ENCODE data around the gene NHSL2. TPM values are rescaled to one million over a fixed set of nuclear protein-coding genes. Genes with fewer than 3 reads are reported as not detected.

Gene NHSL2
- polyA plus RNA-seq, 1 of the 3 experiments (the other 2 are of a cell fraction): 0.61 TPM

DNA sequence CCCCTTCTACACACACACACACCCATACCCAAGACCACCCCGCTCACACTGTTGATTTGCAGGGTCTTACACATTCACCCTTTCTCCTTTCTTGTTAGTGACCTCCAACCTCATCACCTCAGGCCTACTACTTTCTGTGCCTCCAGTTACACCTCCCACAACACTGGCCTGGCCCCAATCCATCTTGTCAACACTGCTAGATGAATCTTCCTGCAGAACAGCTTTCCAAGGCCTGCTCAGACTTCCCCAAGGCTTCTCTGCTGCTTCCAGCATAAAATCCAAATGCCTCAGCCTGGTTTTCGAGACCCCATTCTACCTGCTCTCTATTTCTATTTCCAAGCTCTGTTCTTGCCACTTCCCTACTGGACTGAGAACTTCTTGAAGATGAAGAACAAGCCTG, 79.9 kb downstream of the NHSL2 start:
- no peak overlapping the region for H3K27ac ChIP-seq (ENCODE audit: low read depth in 2 of 2, low read length in 1 of 2)
- no peaks in the 10 kb centered on the region for H3K9me2 ChIP-seq
- no peaks in the 10 kb centered on the region for H3K36me3 ChIP-seq (replicated peaks in 1 of 2; ENCODE audit: control insufficient read depth in 1 of 2, insufficient read depth in 2 of 2, low read length in 1 of 2)
- no peaks in the 10 kb centered on the region for H3K4me1 ChIP-seq (ENCODE audit: control insufficient read depth in 1 of 2, insufficient read depth in 2 of 2, low read depth in 1 of 2, low read length in 1 of 2)
- no peaks in the 10 kb centered on the region for H3F3A ChIP-seq (replicated peaks; ENCODE audit: insufficient read depth)
- no peaks in the 10 kb centered on the region for H3K9me3 ChIP-seq
- 51% methylated on average over 2 of the region's 2 CpGs for WGBS (ENCODE audit: low lambda C conversion rate)
- H2AFZ ChIP-seq (ENCODE audit: low read depth): no peak overlapping the region
- no peak overlapping the region for H3K4me3 ChIP-seq (ENCODE audit: low read depth in 2 of 2, low read length in 1 of 2)
- ChIA-PET POLR2A (no interaction called here), CTCF (interaction anchor here (8.7 kb wide), 1 partner anchor 8 kb away, joined by 53 read pairs; no protein-coding TSS in a partner anchor)
- H4K20me1 ChIP-seq (ENCODE audit: insufficient read depth): no peaks in the 10 kb centered on the region
- H3K4me2 ChIP-seq: no peak overlapping the region
- no peaks in the 10 kb centered on the region for H3K79me2 ChIP-seq (ENCODE audit: insufficient read depth)
- H3K9ac ChIP-seq: no peak overlapping the region
- no peak for DNase-seq
- no peak for TF ChIP-seq RFX5 (IDR thresholded peaks at IDR 0.05; ENCODE audit: low read length)
- no peak for TF ChIP-seq TAF1 (IDR thresholded peaks at IDR 0.05; ENCODE audit: borderline replicate concordance, low read depth, low read length)
- no peak for TF ChIP-seq EZH2phosphoT487 (IDR thresholded peaks at IDR 0.05; ENCODE audit: borderline replicate concordance, low read depth)
- TF ChIP-seq NFIC (IDR thresholded peaks at IDR 0.05; ENCODE audit: borderline replicate concordance): no peak
- TF ChIP-seq, protein P1, sequence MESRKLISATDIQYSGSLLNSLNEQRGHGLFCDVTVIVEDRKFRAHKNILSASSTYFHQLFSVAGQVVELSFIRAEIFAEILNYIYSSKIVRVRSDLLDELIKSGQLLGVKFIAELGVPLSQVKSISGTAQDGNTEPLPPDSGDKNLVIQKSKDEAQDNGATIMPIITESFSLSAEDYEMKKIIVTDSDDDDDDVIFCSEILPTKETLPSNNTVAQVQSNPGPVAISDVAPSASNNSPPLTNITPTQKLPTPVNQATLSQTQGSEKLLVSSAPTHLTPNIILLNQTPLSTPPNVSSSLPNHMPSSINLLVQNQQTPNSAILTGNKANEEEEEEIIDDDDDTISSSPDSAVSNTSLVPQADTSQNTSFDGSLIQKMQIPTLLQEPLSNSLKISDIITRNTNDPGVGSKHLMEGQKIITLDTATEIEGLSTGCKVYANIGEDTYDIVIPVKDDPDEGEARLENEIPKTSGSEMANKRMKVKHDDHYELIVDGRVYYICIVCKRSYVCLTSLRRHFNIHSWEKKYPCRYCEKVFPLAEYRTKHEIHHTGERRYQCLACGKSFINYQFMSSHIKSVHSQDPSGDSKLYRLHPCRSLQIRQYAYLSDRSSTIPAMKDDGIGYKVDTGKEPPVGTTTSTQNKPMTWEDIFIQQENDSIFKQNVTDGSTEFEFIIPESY (IDR thresholded peaks at IDR 0.05; ENCODE audit: borderline replicate concordance, low read depth): no peak
- TF ChIP-seq RCOR1 (IDR thresholded peaks at IDR 0.05; ENCODE audit: low read length): no peak
- TF ChIP-seq, protein P2, sequence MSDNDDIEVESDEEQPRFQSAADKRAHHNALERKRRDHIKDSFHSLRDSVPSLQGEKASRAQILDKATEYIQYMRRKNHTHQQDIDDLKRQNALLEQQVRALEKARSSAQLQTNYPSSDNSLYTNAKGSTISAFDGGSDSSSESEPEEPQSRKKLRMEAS (IDR thresholded peaks at IDR 0.05; ENCODE audit: low read depth): no peak
- no peak for TF ChIP-seq REST (IDR thresholded peaks at IDR 0.05; ENCODE audit: low read depth, low read length)
- TF ChIP-seq, protein P3, sequence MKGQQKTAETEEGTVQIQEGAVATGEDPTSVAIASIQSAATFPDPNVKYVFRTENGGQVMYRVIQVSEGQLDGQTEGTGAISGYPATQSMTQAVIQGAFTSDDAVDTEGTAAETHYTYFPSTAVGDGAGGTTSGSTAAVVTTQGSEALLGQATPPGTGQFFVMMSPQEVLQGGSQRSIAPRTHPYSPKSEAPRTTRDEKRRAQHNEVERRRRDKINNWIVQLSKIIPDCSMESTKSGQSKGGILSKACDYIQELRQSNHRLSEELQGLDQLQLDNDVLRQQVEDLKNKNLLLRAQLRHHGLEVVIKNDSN (IDR thresholded peaks at IDR 0.05; ENCODE audit: borderline replicate concordance, low read depth): no peak
- no peak for TF ChIP-seq FOXJ3 (CRISPR knock-in tag; IDR thresholded peaks at IDR 0.05)
- TF ChIP-seq JUND (IDR thresholded peaks at IDR 0.05): no peak
- TF ChIP-seq, protein P4, sequence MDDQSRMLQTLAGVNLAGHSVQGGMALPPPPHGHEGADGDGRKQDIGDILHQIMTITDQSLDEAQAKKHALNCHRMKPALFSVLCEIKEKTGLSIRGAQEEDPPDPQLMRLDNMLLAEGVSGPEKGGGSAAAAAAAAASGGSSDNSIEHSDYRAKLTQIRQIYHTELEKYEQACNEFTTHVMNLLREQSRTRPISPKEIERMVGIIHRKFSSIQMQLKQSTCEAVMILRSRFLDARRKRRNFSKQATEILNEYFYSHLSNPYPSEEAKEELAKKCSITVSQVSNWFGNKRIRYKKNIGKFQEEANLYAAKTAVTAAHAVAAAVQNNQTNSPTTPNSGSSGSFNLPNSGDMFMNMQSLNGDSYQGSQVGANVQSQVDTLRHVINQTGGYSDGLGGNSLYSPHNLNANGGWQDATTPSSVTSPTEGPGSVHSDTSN (IDR thresholded peaks at IDR 0.05): no peak
- TF ChIP-seq SIN3A (IDR thresholded peaks at IDR 0.05; ENCODE audit: borderline replicate concordance, low read depth, low read length): no peak
- peaks cover 11% of the 10 kb centered on the region; the same call in 1 of the 2 replicates for H3K27me3 ChIP-seq (ENCODE audit: insufficient read depth)
